GM18526 (cell line): ENCODE data around the gene CD6.

Experiments
- POLR2A ChIP-seq: IDR thresholded peaks from 3 replicates; pipeline ENCODE4 v1.6.1; 2011; ENCODE audit not compliant: insufficient read length; ENCODE audit errors: extremely low read depth

The CD6 gene

DNA sequence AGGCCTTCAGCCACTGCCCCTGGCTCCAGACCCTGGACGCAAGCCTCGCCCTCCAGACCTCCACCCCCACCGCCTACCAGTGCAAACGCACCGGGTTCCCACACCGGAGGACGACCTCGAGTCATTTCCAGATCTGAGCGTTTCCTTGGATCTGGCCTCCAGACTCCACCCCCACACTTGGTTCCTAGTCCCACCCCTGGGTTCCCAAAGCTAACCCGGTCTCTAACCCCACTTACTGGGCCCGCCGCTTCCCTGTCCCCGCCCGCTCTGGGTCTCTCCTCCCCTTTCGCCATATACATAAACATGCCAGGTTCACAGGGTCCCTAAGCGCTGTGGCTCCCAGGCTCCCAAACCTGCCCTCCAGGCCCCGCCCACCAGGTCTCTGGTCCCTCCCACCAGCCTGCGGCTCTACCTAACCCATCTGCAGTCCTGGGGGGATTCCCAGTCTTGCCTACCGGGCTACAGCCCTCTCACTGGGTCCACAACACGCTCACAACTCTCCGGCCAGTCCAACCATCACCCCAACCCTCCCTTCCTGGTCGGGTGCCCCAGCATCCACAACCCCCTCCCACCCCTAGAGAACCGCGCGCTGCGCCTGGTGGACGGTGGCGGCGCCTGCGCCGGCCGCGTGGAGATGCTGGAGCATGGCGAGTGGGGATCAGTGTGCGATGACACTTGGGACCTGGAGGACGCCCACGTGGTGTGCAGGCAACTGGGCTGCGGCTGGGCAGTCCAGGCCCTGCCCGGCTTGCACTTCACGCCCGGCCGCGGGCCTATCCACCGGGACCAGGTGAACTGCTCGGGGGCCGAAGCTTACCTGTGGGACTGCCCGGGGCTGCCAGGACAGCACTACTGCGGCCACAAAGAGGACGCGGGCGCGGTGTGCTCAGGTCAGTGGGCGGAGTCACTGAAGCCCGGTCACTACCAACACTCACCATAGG is 36.7 kb downstream of the CD6 start:
- TF ChIP-seq POLR2A, result no peak

DNA sequence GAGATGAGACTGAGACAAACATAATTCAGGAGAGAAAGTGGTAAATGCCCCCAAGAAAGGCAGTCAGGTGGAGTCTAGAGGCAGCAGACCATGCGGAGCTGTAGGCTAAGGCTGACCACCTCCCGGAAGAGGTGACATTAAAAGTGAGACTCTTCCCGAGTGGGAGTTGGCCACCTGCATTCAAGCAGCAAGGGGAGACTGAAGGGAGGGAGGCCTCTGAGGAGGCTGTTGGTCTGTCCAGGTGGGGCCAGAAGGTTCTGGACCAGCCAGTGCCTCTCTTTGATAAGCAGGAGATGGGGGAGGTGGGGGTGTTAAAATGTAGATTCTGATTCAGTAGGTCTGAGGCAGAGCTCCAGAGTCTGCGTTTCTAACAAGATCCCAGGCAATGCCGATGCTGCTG is 37.5 kb downstream of the CD6 start:
- TF ChIP-seq POLR2A, result no peak

DNA sequence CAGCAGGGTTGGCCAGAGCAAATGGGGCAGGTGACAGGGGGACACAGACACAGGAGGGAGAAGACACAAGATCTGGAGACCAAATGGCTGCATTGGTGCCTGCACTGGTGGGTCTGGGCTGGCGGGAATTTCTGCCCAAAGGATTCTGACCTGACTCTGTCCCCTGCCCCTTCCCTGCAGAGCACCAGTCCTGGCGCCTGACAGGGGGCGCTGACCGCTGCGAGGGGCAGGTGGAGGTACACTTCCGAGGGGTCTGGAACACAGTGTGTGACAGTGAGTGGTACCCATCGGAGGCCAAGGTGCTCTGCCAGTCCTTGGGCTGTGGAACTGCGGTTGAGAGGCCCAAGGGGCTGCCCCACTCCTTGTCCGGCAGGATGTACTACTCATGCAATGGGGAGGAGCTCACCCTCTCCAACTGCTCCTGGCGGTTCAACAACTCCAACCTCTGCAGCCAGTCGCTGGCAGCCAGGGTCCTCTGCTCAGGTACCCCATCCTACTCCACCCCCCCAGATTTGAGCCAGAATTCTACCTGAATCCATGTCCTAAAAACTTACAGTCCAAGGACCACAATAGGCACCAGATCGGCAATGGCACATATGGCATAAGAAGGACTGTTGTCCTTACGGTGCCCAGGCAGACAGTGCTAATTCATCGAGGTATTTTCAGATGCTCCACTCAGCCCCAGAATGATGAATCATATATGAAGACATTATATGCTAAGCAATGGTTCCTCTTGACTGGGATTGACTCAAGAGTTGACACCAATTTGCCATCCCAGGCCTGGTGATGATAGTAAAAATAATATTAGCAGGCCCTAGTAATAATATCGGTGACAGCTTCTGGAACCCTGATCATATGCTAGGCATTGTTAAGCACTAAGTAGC is 38.2 kb downstream of the CD6 start:
- no peak for TF ChIP-seq POLR2A

DNA sequence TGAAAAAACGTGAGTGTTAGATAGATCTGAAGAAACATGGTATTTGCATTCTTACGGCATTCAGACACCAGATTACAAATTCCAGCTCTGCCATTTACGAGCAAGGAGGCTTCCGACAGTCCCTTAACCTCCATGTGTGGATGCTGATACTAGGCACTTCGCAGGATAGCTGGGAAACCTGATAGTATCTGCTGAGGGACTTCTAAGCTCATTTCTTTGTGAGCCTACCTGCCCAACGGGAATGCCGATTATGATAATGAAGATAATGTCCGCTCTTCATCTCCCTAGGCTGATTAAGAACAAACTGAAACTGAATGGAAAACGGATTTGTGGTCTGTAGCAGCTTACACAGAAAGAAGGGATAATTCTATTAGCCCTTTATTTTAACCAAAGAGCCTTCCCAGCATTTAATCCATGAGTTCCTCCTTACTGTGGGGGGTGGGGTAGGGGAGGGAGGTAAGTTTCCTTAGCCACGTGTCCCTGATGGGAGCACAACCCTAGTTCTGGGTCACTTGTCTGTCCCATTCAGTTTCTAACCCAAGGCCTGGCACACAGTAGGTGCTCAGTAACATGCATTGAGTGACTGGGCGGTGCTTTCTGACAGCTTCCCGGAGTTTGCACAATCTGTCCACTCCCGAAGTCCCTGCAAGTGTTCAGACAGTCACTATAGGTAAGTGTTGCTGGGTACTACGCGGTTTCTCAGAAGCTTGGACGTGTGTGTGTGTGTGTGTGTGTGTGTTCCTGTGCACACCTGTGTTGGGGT is 39.2 kb downstream of the CD6 start:
- no peak for TF ChIP-seq POLR2A

DNA sequence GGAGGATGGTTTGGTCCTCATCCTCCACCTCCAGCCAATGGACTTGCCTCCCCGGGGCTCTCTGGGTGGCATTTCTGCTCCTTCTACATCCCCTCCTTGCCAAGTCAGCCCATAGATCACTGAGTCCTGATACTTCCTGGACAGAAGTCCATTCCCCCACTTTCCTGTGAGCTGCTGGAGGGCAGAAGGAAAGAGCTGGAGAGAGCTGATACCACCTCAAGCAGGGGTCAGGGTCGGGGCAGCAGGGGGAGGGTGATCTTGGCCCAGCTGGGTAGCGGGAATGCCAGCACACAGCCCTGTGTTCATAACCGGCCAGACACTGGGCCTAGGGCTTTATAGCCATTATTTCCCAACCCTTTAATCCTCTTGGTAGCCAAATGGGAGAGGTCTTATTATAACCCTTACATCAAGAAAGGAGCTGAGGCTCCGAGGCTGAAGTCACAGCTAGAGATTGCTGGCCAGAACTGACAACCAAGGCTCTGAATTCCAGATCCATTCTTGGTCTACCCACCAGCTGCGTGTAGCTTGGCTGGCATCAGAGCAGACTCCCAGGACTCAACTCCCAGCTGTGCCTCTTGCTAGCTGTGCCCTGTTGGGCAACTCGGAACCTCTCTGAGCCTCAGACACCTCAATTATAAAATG is 39.9 kb downstream of the CD6 start:
- TF ChIP-seq POLR2A, result no peak

DNA sequence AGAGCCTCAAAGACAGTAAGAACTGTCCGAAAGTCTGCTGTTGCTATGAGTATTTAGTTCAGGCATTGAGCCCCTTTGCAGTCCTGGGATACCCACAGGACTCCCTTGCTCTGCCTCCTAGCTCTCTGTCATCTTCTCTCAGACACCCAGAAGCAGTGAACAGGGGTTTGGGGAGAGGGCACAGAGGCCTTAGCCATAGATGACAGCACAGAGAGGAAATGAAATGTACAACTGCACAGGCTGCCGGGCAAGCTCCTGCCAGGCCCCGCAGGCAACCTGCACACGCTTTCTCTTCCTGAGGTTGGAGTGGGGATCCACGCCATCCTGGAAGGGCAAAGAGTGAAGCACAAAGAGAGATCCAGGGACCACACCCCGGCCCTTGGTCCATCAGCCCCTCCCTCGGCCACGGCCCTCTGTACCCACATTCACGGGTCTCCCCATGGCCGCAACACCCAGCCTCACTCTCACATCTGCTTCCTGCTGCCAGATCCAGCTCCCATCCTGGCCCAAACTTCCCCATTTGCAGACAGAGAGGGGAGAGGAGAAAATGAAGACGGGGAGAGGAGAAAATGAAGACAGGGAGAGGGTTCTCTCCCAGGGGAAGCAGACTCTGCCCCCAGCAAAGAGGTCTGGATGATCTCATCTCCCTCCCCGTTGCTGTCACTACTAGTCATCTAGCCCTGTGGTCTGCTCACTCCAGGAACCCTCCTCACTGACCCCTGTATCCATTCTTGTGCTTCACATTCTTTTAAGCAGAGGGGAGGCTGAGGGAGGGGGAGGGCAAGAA is 40.7 kb downstream of the CD6 start:
- TF ChIP-seq POLR2A, result no peak

GRCh38 chr11:61012737-61013215 is 41.3 kb downstream of the CD6 start:
- TF ChIP-seq POLR2A, result no peak

GRCh38 chr11:61018059-61018458 is 46.6 kb downstream of the CD6 start:
- TF ChIP-seq POLR2A, result no peak

DNA sequence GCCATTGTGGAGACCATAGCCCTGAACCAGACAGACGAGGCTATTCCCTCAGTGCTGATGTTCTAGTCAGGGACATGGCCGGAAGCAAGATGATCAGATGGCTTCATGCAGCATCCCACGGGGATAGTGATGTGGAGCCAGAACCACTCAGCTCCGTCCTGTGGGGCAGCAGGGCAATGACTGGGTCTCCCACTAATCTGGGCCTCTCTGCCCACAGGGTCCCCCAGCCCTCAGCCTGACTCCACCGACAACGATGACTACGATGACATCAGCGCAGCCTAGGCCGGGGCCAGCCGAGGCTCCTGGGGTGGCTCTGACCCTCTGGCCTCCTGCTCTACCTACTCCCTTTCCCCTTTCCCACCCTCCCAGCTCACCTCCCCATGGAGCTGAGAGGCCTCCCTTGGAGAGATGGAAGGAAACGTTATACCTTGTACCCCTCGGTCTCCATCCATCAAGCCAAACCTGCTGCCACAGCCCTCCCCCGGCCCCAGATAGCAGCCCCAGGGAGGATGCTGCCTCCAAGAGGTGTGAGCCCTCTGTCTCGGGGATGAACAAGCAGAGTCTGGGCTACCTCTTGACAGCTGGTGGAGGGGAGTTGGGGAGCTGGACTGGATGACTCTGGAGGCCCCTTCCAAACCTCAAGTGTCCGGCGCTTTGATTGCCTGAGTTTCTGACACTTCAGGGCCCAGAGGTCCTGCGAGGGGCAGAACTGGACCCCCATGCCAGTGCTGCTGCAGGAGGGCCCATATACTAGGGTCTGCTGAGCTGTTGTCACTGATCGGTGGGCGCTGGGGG is 47.8 kb downstream of the CD6 start:
- no peak for TF ChIP-seq POLR2A

- no peak for TF ChIP-seq POLR2A
Observed at GRCh38 chr11:61019832-61020405, 48.4 kb downstream of the CD6 start.

DNA sequence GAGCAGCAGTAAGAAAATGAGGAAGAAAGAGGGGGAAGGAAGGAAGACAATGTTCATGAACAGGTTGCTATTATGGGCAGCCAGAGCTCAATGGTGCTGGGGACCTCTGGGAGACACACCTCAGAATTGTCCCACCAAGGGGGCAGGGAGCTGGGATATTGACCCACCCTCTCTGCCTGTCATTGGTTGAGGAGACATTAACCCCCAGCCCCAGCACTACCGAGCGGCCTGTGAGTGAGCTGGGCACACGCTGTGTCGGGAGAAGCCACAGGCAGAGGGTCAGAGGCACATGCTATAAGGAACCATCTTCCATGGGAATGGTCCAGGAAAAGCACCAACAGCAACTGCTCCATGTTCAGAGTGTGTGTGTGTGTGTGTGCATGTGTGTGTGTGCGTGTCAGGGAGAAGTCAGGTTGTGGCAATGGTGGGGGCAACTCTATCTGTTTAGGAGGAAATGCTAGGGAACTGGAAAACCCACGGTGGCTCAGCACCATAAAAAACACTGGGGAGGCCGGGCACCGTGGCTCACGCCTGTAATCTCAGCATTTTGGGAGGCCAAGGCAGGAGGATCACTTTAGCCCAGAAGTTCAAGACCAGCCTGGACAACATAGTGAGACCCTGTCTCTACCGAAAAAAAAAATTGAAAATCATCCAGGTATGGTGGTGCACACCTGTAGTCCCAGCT is 49.2 kb downstream of the CD6 start:
- no peak for TF ChIP-seq POLR2A

- no peak for TF ChIP-seq POLR2A
Observed at GRCh38 chr11:61021661-61022212, 50.3 kb downstream of the CD6 start.
